ENCODE results near the gene MUS81.

Gene MUS81

DNA sequence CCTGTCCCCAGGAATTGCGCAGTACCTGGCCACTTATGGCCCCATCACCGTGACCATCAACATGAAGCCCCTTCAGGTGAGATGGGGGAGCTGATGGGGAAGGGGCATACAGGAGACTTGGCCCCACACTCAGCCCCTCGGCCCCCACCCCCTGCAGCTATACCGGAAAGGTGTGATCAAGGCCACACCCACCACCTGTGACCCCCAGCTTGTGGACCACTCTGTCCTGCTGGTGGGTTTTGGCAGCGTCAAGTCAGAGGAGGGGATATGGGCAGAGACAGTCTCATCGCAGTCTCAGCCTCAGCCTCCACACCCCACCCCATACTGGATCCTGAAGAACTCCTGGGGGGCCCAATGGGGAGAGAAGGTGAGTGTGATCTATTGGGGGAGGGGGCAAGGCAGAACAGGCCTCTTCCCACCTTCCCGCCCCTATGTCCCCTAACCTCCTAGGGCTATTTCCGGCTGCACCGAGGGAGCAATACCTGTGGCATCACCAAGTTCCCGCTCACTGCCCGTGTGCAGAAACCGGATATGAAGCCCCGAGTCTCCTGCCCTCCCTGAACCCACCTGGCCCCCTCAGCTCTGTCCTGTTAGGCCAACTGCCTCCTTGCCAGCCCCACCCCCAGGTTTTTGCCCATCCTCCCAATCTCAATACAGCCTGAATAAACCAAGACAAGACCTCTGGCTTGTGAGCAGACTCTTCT lies 23.0 kb downstream of the MUS81 start:
- H3K36me3 Mint-ChIP-seq (ENCODE audit: low read depth) = peaks cover 25% of the 10 kb centered on the region
- no peaks in the 10 kb centered on the region for H3K9me3 Mint-ChIP-seq
- TF ChIP-seq, protein P1, sequence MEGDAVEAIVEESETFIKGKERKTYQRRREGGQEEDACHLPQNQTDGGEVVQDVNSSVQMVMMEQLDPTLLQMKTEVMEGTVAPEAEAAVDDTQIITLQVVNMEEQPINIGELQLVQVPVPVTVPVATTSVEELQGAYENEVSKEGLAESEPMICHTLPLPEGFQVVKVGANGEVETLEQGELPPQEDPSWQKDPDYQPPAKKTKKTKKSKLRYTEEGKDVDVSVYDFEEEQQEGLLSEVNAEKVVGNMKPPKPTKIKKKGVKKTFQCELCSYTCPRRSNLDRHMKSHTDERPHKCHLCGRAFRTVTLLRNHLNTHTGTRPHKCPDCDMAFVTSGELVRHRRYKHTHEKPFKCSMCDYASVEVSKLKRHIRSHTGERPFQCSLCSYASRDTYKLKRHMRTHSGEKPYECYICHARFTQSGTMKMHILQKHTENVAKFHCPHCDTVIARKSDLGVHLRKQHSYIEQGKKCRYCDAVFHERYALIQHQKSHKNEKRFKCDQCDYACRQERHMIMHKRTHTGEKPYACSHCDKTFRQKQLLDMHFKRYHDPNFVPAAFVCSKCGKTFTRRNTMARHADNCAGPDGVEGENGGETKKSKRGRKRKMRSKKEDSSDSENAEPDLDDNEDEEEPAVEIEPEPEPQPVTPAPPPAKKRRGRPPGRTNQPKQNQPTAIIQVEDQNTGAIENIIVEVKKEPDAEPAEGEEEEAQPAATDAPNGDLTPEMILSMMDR (IDR thresholded peaks at IDR 0.05; ENCODE audit: unreplicated experiment in 3 of 3) = no peak
- H3K27ac Mint-ChIP-seq = no peak overlapping the region
- no peaks in the 10 kb centered on the region for H3K27me3 Mint-ChIP-seq (ENCODE audit: low read depth)
- peaks cover 13% of the 10 kb centered on the region for H3K4me1 Mint-ChIP-seq
- no peak overlapping the region for H3K4me3 Mint-ChIP-seq

DNA sequence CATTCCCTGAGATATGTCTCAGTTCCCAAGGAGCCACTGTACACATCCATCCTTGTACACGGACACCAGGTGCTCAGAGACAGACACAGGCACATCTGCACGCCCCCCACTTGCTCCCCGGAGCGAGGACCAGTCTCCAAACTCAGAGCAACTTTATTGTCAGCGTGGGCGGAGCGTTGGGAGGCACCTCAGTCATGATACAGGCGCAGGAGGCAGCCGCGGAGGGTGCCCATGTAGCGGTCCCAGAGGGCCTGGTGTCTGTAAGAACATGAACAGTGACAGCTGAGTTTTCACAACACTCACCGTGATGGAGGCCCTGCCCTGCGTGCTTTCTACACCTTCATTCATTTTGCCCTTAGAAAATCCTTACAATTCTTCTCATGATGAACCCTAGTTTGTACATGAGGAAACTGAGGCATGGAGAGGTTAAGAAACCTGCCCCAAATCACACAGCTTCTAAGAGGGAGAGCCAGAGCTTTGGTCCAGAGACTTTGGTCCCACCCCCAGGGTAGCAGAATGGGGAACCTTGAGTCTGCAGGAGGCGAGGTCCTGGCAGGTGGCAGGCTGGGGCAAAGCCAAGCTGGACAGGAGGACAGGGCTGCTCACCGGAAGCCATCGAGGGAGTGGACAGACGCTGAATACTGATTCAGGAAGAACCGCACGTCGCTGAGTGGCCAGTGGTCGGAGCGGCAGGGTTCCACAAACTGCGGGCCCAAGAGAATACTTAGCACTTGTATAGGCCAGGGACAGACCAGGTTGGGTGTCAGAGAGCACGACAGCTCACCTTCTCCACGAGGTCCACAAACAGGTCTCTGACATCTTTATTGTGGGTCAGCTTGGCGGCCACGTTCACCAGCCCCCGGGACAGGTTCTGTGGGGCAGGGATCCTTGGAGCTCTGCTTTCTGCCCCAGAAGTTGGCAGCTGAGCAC lies 23.8 kb downstream of the MUS81 start:
- H3K36me3 Mint-ChIP-seq (ENCODE audit: low read depth) = peaks cover 25% of the 10 kb centered on the region
- no peak overlapping the region for H3K4me3 Mint-ChIP-seq
- no peaks in the 10 kb centered on the region for H3K27me3 Mint-ChIP-seq (ENCODE audit: low read depth)
- H3K27ac Mint-ChIP-seq = peak overlapping the region in 1 of 3 experiments; percentile 60
- no peaks in the 10 kb centered on the region for H3K9me3 Mint-ChIP-seq
- peaks cover 18% of the 10 kb centered on the region for H3K4me1 Mint-ChIP-seq
- TF ChIP-seq, protein P1 (IDR thresholded peaks at IDR 0.05; ENCODE audit: unreplicated experiment in 3 of 3) = no peak

DNA sequence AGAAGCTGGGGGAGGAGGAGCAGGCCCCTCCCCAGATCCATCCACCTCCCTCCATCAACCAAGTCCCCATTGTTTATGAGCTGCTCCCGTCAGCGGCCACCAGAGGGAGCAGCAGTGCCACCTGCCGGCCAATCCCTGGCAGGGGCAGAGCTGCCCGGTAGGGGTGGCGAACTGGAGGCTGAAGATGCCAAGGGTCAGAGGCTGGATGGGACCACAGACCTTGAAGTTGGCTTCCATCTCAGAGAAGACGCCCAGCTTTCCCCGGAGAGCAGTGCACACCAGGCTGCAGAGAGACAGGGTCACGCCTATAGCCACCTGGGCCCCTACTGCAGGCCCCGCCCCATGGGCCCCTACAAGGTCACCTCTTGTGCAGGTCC lies 24.5 kb downstream of the MUS81 start:
- Mint-ChIP-seq H3K9me3 (no peaks in the 10 kb centered on the region), H3K4me1 (peaks cover 24% of the 10 kb centered on the region), H3K36me3 (ENCODE audit: low read depth) (peaks cover 25% of the 10 kb centered on the region), H3K27me3 (ENCODE audit: low read depth) (no peaks in the 10 kb centered on the region), H3K4me3 (peak overlapping the region; percentile 61 to 79 (median 66)), H3K27ac (peak overlapping the region in 1 of 3 experiments; percentile 60)
- TF ChIP-seq, protein P1 (IDR thresholded peaks at IDR 0.05; ENCODE audit: unreplicated experiment in 3 of 3) = peak; percentile 98 to 99 (median 98)

DNA sequence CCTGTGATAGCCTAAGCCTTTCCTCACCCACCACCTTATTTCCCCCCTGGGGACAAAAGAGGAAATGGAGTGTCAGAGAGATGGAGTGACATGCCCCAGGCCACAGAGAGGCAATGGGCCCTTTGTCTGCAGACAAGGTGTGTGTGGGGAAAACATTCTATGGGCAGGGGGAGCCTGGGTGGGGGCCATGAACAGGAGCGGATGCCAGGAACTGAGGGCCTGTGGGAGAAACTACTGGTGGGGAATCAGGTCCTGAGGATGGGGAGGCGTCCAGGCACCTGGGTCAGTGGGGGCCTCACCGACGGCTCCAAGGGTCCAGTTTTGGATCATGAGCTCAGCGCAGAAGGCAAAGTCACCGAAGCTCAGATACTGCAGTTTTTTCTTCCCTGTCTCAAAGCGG lies 25.0 kb downstream of the MUS81 start:
- H3K36me3 Mint-ChIP-seq (ENCODE audit: low read depth) = peaks cover 25% of the 10 kb centered on the region
- H3K9me3 Mint-ChIP-seq = no peaks in the 10 kb centered on the region
- no peak overlapping the region for H3K27ac Mint-ChIP-seq
- peaks cover 29% of the 10 kb centered on the region for H3K4me1 Mint-ChIP-seq
- no peaks in the 10 kb centered on the region for H3K27me3 Mint-ChIP-seq (ENCODE audit: low read depth)
- H3K4me3 Mint-ChIP-seq = no peak overlapping the region
- TF ChIP-seq, protein P1 (IDR thresholded peaks at IDR 0.05; ENCODE audit: unreplicated experiment in 3 of 3) = no peak

DNA sequence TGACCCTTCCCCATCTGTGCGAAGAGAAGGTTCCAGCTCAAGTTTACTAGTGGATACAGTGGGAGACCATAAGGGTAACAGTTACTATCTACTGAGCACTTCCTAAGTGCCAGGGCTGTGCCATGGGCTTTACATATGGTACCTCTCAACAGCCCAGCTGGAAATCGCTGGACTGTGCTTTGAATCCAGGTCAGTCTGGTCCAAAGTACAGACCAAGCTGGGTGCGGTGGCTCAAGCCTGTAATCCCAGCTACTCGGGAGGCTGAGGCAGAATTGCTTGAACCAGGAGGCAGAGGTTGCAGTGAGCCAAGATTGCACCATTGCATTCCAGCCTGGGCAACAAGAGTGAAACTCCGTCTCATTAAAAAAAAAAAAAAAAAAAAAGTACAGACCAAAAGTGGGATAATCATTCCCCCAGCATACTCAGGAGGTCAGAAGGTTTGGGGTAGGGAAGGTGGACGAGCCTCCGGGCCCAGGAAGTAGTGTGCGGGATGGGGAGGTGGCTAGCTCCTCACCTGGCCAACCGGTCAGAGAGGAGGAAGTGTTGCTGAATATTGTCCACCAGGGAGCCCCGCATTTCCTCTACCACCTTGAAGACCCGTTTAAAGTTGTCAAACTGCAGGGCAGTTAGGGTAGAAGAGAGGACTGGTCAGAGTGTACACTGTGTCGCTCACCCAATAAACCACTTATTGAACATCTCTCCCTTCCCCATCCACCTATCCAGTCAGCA lies 25.7 kb downstream of the MUS81 start:
- Mint-ChIP-seq H3K4me3 (peak overlapping the region; percentile 88 to 92 (median 90)), H3K4me1 (peaks cover 31% of the 10 kb centered on the region), H3K9me3 (no peaks in the 10 kb centered on the region), H3K27ac (no peak overlapping the region), H3K36me3 (ENCODE audit: low read depth) (peaks cover 25% of the 10 kb centered on the region), H3K27me3 (ENCODE audit: low read depth) (no peaks in the 10 kb centered on the region)
- TF ChIP-seq, protein P1 (IDR thresholded peaks at IDR 0.05; ENCODE audit: unreplicated experiment in 3 of 3) = no peak

Measured in nephron (organoid).